NCI-H1105 treated with DMSO at 0.1 percent for 48 hours (cell line): ENCODE data around the gene STAU1.
A peak's percentile ranks its signal among the peaks of the same experiment; 100 is the strongest.
"Not testable (repeated sequence)": the region's sequence is repeated elsewhere in the genome, so short reads cannot be mapped to it uniquely, and the experiment has no call there.

Experiments used
- DNase-seq: peaks from one replicate; lab custom pipeline; 2025; lab: John Stamatoyannopoulos, UW

The STAU1 gene

DNA sequence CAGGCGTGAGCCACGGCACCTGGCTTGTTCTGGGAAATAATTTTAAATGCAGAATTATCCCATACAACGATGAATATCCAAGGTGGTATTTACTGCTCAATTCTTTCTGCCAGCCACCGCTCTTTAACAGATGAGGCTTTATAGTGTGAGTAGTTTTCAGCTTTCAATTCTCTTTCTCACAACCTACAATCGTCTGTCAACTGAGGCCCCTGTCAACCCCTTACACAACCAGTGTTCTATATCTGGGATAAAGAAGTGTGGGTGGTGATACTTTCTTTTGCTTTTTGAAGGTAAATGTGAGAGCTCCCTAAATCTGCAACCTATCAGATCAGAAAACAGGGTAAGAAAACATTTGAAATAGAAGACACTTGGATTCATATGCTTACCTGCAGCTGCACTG lies 22.5 kb downstream of the STAU1 start:
- DNase-seq: no peak

DNA sequence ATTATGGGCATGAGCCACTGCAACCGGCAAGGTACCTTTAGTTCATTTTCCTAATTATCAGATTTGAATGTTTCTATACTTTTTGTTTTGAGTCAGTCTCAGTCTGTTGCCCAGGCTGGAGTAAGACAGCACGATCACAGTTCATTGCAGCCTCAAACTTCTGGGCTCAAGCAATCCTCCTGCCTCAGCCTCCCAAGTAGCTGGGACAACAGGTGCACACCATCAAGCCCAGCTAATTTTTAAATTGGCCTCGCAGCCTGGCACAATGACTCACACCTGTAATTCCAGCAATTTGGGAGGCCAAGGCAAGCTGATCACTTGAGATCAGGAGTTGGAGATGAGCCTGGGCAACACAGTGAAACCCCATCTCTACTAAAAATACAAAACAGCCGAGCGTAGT lies 24.4 kb downstream of the STAU1 start:
- DNase-seq: no peak

DNA sequence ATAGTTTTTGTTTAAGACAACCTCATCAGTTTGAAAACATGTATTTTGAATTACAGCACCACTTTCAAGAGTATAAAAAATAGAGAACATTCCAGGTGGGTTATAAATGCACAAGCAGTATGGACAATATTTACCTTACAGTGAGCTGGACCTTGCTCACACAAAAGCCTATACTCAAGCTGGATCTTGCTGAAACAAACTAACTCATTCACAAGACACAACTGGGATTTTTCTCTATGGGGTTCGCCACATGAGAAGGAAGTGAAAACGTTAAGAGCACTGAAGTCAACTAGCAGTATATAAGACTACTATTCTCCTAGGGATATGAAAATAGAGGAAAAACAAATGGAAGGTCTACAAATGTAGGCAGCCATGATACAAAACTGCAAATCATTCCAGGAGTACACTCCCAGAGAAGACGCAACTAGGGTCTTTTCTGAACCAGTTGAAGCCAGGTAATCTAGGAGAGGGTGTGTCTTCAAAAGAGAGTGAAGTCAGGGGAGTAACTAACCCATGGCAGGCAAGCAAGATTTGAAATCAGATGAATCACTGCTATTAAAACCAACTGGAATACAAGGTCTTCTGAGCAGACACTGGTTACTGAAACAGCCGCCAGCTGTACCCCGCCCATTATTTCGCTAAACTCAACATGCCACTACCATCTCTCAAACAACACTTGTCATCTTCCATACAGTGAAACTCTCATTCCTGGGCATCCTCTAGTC lies 26.5 kb downstream of the STAU1 start:
- no peak for DNase-seq

DNA sequence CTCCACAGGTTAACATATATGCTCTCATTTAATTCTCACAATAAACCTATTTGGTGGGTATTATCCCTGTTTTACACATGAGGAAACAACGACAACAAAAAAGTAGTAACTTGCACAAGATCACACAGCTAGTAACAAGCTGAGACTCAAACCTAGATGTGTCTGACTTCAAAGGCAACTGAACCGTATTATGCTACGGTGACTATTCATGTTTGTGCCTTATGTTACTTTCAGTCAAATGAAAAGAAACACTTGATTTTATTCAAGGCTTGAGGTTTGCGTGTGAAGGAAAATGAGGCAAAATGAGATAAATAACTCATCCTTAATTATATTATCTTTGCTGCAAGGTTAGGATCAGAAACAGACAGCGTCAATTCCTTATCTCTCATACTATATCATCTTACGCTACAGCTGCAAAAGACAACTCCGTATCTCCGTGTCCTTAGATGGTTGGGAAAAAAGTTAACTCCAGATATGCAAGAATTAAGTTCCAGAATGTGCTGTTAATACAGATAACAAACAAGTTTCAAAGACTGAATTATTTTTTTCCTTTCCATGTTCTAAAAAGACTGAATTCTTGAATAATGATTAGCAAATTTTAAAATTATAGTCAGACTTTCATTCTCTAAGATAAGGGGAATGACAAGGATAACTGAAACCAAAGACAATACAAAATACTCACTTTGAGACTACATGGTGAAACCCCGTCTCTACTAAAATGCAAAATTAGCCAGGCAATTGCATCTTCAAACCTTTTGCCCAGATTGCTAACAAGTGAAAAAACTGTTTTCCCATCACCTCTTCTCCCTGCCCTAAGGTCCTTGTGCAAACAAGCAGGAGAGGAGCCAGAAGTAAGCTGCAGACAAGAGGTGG lies 27.8 kb downstream of the STAU1 start:
- no peak for DNase-seq

DNA sequence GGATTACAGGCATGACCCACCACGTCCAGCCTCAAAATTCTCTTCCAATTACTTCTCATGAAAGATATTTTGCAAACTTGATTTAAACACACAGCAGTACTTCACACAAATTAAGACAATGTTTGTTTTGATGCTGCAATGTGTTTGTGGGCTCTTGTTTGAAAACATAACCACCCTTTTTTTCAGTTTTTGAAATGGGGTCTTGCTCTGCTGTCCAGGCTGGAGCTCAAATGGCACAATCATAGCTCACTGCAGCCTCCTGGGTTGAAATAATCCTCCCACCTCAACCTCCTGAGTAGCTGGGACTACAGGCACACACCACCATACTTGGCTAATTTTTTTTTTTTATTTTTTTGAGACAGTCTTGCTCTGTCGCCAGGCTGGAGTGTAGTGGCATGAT lies 31.0 kb downstream of the STAU1 start:
- DNase-seq: no peak

DNA sequence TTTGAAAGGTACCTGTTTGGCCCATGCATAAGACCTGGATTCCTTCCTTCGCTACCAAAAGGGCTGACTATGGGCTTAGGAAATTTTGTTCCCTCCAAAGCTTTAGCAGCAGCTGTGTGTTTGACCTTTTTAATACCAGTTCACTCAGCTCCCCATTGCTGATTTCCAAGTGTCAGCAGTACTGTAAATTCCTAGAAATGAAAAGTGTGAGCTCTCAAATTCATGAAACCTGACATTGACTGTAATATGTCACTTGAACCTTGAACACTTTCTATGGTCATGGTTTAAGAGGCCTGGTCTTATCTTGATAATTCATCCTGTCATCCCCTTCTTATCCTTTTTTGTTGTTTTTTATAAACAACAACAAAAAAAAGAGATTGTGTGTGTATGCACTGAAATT lies 31.7 kb downstream of the STAU1 start:
- DNase-seq: no peak

DNA sequence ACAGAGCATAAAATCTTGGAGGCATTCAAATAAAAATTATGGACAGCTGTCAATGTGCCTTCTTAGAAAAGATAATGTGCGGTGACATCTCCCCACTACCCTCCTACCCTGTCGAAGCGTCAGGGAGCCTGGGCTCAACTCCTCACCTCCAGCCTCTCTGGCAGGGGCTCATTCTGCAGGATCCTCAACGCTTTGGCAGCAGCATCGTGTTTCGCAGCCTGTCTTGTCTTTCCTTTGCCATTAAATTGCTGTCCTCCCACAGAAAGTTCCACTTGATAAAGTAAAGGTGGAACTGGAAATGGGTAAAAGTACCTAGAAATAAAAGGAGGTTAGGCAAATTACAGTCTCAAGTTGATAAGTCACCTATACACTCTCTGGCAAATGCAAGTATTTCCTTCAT lies 36.7 kb downstream of the STAU1 start:
- DNase-seq: no peak

DNA sequence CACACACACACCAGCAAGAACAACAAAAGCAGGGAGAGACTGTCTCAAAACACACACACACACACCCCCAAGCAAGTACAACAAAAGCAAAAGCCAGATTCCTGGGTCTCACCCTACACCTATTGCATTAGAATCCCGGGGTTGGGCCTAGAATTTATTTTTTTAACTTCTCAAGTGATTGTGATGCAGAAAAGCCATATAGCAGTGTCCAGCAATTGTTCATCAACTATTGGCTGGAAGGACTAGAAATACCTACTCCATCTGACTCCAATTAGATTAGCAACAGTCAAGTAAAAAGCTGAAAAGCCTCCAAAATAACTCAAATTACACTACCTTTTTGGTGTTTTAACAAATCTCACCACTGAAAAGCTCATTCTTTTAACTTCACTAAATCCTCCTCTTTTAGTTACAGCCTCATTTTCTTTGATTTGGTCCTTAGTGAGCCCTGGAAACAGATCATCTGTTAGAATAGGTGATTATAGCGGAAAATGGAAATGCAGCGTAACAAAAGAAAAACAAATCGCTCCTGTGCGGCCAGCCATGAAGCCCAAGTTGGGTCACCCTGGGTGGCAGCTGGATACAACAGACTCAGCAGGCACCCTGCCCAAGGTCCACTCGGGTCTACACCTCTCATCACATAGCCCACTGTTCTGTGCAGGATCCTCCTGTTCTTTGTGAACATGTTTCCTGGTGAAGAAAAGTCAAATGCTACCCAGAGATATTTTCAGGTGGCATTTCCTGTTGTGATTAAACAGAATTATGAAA lies 38.7 kb downstream of the STAU1 start:
- no peak for DNase-seq

DNA sequence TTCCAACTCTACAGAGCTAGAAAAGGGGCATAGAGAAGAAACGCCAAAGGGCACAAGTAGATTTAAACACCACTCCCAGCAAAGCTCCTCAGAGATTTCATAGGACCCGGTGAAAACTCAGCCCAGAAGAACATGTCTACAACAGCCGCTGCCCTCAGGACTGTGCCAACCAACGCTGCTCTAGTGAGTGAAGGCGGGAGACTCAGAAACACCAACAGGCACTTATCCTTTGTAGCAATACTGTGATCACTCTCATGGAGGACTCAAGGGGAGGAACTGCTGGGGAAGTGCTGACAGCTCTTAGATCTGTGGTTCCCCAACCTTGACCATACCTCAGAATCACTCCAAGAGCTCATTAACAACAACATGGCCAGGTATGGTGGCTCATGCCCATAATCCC lies 39.5 kb downstream of the STAU1 start:
- no peak for DNase-seq

DNA sequence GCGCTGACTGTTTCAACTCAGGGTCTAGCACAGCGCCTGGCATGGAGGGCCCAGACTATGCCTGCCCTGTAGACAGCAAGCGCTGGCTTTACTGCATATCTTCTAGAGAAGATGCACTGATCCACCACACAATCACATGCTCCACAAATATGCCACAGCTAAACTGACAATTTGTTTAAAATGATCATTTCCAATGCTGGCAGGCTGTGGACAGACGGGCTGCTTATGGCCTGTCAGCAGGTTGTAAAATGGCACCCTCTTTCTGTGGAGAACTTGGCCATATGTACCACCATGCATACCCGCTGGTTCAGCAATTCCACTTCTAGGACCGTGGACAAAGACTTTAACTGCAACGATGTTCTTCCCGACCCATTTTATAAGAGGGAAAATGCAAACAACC lies 40.8 kb downstream of the STAU1 start:
- no peak for DNase-seq

DNA sequence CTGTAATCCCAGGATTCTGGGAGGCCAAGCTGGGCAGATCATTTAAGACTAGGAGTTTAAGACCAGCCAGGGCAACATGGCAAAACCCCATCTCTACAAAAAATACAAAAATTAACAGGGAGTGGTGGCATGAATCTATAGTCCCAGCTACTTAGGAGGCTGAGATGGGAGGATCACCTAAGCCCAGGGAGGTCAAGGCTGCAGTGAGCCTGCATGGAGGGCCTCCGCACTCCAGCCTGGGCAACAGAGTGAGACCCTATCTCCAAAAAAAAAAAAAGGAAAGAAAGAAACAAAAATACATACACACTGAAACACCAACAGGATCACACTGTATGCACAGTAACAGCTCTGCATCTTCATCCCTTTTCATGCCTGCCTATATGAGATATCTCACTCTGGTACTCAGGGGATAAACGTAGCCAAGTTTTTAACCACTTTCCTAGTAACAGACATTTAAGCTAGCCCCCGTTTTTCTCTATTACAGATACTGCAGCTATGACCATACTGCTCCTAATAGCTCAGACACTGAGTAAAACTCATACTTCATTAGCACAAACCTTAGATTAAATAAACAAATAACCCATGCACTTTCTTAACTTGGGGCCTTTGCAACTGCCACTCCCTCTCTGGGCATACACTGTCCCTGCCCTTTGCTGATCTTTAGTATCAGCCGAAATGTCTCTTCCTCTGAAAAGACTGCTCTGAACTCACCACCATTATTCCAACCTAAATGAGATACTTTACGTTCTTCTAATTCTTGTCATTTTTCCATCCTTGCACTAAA lies 41.5 kb downstream of the STAU1 start:
- DNase-seq: no peak

DNA sequence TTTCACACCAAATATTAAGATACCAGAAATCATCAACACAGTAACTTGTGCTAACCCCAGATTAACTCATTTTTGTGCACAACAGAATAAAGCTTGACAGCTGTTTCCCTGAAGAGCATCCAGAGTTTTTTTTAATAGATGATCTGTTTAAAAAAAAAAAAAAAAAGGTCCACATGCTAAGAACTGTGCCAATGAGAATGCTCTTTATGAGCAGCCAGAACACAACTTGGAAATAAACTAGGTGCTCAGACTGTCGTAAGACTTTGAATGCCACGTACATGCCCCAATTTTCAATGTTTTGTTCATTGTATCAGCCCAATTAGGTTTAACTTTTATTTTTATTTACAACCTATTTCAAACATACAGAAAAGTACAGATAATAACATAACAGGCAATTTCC lies 47.3 kb downstream of the STAU1 start:
- DNase-seq: no peak

DNA sequence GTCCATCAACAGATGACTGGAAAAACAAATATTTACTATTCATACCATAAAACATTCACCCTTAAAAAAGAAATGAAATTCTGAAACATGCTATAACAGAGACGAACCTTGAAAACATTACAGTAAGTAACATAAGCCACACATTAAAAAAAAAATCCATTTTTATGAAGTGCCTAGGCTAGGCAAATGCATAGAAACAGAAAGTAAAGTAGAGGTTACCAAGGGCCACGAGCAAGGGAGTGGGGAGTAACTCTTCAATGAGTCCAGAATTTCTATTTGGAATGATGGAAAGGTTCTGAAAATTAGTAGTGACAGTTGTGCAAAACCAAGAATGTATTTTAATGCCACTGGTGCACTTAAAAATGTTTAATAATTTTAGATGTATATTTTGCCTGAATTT lies 47.7 kb downstream of the STAU1 start:
- DNase-seq: no peak

DNA sequence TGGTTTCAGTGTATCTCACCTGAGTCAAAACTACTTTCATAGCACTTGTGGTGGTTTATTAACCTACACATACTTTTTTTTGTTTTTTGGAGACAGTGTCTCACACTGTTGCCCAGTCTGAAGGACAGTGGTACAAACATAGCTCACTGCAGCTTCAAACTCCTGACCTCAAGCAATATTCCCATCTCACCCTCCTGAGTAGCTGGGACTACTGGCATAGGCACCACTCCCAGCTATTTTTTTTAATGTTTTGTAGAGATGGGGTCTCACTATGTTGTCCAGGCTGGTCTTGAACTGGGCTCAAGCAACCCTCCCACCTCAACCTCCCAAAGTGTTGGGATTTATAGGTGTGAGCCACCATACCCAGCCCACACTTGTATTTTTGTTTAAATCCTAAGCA lies 49.7 kb downstream of the STAU1 start:
- no peak for DNase-seq

DNA sequence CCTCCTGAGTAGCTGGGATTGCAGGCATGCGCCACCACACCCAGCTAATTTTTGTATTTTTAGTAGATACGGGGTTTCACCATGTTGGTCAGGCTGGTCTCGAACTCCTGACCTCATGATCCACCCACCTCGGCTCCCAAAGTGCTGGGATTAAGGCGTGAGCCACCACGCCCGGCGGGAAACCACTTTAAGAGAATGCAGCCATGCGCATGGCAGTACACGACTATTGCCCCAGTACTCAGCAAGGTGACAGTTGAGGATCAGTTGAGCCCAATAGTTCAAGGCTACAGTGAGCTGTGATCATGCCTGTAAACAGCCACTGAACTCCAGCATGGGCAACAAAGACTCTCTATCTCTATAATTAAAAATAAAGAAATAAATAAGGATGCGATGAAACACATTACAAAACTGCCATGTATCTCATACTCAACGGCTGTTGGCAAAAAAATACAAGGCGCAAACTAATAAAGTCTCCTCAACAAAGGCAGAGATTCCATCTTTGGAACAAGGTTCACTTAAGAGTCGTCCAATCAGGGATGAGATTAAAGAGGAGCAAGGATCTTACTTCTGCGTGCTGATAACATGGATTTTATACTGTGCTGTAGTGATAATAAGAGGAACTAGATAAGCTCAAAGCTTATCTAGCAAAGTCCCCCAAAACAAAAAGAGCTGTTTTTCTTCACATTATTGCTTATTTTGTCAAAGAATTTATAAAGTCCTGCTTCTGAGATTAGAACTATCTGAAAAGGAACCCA lies 51.1 kb downstream of the STAU1 start:
- DNase-seq: no peak

DNA sequence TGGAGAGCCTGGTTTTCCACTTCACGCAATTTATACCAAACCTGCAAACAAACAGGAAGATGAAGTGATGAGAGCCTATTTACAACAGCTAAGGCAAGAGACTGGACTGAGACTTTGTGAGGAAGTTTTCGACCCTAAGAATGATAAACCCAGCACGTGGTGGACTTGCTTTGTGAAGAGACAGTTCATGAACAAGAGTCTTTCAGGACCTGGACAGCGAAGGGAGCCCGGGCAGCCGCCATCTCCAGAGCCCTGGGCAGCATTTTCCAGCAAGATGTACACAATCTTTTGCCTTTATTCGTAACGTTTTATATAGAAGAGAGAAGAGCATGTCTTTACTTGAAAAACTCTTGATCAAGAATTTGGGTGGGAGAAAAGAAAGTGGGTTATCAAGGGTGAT lies 53.3 kb downstream of the STAU1 start:
- DNase-seq: not testable (repeated sequence)

DNA sequence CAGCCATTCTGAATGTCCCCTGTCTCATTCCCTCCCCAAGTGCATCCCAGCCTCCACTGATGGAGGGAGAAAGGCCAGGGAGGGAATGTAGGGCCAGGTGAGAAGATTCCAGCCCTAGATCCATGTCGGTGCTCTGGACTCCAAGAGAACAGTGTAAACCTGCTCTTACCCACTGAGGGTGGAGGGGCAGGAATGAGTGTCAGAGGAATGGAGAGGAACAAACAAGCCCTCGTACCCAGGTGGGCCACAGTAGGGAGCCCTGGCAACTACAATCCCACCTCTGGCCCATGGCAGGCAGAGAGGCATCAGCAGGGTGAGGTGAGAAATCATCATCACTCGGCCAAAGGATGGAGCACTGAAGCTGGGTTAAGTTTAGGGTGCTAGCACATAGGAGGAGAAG lies 54.6 kb downstream of the STAU1 start:
- DNase-seq: no peak

DNA sequence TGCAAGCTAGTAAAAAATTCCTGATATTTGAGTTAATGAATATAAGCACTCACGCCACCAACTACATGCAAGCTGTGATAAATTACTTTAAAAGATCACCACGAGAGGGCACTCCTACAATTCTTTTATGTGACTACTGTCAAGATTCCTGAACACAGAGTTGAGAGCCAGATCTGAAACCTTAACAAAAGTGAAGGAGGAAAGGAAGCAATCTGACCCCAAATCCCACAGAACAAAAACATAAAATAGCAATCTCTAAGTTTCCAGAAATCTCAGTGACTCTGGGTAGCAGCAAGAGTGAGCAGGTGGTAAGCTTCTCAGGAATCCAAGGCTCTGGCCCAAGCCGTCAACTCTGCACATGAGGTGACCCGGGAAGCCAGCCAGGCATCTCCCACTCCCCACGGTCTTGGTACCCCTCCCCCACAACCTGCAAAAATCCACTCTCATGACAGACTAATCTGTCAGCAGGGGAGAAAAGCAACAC lies 55.1 kb downstream of the STAU1 start:
- DNase-seq: peak; percentile 41

DNA sequence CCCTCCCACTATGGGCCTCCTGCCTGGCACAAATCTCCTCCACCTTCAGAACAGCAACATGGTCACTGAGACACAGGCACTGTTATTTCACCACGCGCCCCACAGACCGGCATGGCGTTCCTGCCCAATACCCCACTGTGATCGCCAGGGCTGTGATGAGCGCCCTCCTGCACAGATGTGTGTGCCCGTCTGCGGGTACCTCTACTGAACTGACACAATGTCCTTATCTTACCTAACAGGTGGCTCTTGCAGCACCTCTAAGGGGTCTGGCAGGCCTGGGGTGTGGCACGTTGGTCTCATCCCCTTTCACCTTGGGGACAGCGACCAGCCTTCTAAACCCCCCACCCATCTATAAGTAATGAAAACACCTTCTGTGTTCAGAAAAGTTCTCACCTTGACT lies 64.2 kb downstream of the STAU1 start:
- no peak for DNase-seq

DNA sequence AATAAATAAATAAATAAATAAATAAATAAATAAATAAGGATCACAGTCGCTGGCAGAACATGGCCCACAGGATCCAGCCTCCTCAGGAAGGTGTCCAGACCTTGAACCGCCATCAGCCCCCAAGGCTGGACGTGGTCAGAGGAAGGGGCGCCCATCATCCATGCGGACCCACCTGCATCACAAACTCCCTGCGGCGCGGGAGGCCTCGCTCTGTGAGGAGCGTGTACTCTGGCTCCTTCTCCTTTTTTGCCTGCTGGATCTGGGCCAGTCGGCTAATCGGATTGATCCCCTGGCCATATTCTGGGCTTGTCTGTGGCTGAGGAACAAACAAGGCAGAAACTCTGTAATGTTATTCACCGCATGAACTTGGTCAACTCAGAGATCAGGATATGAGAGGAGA lies 65.2 kb downstream of the STAU1 start:
- no peak for DNase-seq

DNA sequence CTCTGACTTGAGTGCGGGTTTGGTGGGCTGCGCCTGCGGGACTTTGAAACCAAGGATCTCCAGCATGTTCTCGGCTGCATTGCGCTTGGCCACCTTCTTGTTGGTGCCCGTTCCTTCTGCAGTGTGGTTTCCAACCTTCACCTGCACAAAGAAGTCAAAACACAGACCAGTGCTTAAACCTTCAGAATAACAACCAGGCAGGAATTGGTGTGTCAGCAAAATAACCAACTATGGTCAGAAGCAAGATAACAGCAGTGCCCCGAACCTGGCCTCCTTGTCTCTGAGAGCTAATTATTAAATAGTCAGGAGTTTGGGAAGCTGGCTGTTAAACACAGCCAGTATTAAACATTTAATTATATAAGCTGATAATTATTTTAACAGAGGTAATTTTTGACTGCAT lies 68.1 kb downstream of the STAU1 start:
- DNase-seq: no peak
